ENCODE measurements around the gene CDH8. TPM values are rescaled to one million over a fixed set of nuclear protein-coding genes. Genes with fewer than 3 reads are reported as not detected.

Gene CDH8
- total RNA-seq, 2 experiments from 2014 or later: not detected

DNA sequence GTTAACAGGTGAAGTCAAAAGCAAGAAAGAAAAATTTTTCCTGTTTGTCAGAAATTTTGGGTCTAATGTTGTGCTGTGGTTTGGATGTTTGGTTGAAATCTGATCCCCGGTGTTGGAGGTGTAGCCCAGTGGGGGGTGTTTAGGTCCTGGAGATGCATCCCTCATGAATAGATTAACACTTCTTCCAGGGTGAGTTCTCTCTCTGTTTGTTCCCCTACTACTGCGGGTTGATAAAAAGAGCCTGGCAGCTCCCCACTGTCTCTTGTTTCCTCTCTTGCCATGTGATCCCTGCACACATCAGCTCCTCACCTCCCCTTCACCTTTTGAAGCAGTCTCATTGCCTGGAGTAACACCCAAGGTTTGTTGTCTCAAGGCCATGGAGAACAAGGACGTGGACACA, 14.6 kb upstream of the CDH8 start:
- Mint-ChIP-seq H3K36me3 (ENCODE audit: low read depth) (no peaks in the 10 kb centered on the region), H3K27ac (no peak overlapping the region)
- DNase-seq: no peak

DNA sequence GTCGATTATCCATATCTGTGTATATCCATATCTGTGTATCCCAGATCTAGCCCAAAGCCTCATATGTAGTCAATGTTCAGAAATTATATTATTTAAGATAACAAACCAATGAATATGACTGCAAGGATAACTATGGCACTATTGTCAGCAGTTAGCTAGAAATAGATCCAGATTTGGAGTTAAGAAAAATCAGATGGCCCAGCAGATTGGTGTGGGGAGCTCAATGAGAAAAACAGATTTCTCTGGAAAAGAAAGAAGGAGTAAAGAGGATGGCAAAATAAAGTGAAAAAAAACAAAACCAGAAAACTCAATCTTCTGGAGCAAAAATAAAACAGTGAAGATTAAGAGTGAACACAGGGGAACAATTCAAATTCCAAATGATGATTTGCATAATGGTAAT, 10.6 kb upstream of the CDH8 start:
- CTCF ChIA-PET: no interaction called here
- H3K36me3 Mint-ChIP-seq (ENCODE audit: low read depth): no peaks in the 10 kb centered on the region
- intact Hi-C loops (cut with micrococcal nuclease): no loop called here
- H3K27ac Mint-ChIP-seq: no peak overlapping the region
- peaks cover 3% of the 10 kb centered on the region for H3K9me3 Mint-ChIP-seq
- no peak for DNase-seq
- no peaks in the 10 kb centered on the region for H3K4me1 Mint-ChIP-seq (ENCODE audit: low read depth)
- no peaks in the 10 kb centered on the region for H3K27me3 Mint-ChIP-seq (ENCODE audit: low read depth)
- H3K4me3 Mint-ChIP-seq: no peak overlapping the region

More for the DNA sequence above, 14.6 kb upstream of the CDH8 start:
- Mint-ChIP-seq H3K4me3 (no peak overlapping the region), H3K27me3 (ENCODE audit: low read depth) (no peaks in the 10 kb centered on the region), H3K9me3 (peaks cover 5% of the 10 kb centered on the region), H3K4me1 (ENCODE audit: low read depth) (no peaks in the 10 kb centered on the region)
- intact Hi-C loops (cut with micrococcal nuclease): no loop called here
- CTCF ChIA-PET: no interaction called here

DNA sequence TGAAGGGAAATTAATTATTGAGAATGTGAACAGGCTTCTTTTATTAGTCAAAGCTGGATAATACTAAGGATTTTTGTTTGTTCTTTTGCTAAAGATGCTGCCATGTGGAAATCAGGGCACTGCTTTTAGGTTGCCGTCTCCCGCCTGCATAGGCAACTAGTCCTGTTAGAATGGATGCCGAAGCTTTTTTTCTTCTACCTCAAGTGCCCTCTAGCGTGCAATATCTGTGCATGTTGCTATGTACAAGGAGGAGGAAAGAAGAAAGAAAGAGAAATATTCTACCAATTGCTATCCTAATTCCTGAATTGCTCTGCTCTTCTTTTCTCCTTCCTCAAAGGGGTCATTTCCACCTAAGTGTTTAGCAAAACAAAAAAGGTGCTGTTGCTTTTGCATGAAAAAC, 5.2 kb upstream of the CDH8 start:
- Mint-ChIP-seq H3K27me3 (ENCODE audit: low read depth) (peaks cover 22% of the 10 kb centered on the region), H3K27ac (no peak overlapping the region), H3K36me3 (ENCODE audit: low read depth) (no peaks in the 10 kb centered on the region), H3K4me1 (ENCODE audit: low read depth) (no peaks in the 10 kb centered on the region), H3K9me3 (peaks cover 2% of the 10 kb centered on the region), H3K4me3 (no peak overlapping the region)
- DNase-seq: no peak
- intact Hi-C loops (cut with micrococcal nuclease): no loop called here
- CTCF ChIA-PET: no interaction called here

DNA sequence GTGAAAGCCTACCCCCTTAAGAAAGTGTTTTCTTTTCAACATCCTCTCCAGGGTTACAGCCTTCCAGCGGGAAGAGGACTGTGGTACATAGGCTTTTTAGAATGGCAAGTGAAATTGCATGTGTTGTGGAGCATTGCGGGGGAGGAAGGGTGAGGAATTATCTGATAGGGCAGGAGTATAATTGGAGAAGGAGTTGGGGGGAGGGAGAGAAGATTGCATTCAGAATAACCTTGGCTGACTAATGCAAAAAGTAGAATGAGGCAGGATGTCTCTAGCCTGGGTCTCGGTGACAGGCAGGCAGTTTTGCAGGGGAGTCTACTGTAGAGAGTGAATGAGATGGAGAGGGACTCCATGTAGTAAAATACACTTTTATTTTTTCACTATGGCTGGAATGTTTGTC, 2.4 kb upstream of the CDH8 start:
- H3K4me1 Mint-ChIP-seq (ENCODE audit: low read depth): no peaks in the 10 kb centered on the region
- H3K27me3 Mint-ChIP-seq (ENCODE audit: low read depth): peaks cover 40% of the 10 kb centered on the region
- peaks cover 2% of the 10 kb centered on the region for H3K36me3 Mint-ChIP-seq (ENCODE audit: low read depth)
- no peak overlapping the region for H3K27ac Mint-ChIP-seq
- CTCF ChIA-PET: no interaction called here
- intact Hi-C loops (cut with micrococcal nuclease): no loop called here
- no peak overlapping the region for H3K4me3 Mint-ChIP-seq
- no peak for DNase-seq
- no peaks in the 10 kb centered on the region for H3K9me3 Mint-ChIP-seq

DNA sequence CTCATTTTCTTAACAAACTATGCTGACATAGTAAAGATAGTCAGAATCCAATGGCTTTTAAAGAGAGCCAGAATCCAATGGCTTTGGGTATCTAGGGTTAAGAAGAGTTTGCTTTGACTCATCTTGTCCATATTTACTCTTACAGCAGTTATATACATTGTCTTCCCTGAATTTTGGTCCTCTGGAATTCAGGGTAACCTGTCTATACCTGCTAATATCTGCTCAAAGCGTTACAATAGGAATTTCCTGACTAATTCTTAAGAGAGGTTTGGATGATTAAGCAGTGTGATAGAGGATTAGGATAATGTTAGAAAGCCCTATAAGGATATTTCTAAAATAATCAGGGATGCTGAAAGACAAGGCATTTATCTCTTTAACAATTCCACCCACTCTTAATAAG, 2.0 kb upstream of the CDH8 start:
- no peak for DNase-seq
- peaks cover 44% of the 10 kb centered on the region for H3K27me3 Mint-ChIP-seq (ENCODE audit: low read depth)
- no peak overlapping the region for H3K4me3 Mint-ChIP-seq
- intact Hi-C loops (cut with micrococcal nuclease): no loop called here
- CTCF ChIA-PET: no interaction called here
- no peaks in the 10 kb centered on the region for H3K4me1 Mint-ChIP-seq (ENCODE audit: low read depth)
- peaks cover 2% of the 10 kb centered on the region for H3K36me3 Mint-ChIP-seq (ENCODE audit: low read depth)
- H3K9me3 Mint-ChIP-seq: no peaks in the 10 kb centered on the region
- no peak overlapping the region for H3K27ac Mint-ChIP-seq

DNA sequence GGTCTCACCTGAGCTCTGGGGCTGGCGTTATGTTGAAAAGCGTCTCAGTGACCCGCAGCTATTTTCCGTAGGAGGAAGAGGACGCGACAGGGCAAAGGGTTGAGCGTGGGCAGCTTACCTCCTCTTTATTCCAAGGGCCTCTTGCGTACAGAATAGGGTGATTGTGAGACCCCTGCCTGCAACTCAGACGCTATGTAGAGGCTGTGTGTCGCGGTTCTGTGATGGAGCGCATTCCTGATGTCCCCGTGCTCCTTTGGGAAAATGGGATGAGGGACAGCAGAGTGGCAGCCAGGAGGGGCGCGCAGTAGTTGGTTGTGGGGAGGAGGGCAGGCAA, 531 bp upstream of the CDH8 start:
- DNase-seq: no peak
- no peak overlapping the region for H3K4me3 Mint-ChIP-seq
- H3K9me3 Mint-ChIP-seq: no peaks in the 10 kb centered on the region
- H3K4me1 Mint-ChIP-seq (ENCODE audit: low read depth): no peaks in the 10 kb centered on the region
- CTCF ChIA-PET: no interaction called here
- H3K27me3 Mint-ChIP-seq (ENCODE audit: low read depth): peaks cover 46% of the 10 kb centered on the region
- H3K27ac Mint-ChIP-seq: no peak overlapping the region
- intact Hi-C loops (cut with micrococcal nuclease): no loop called here
- peaks cover 2% of the 10 kb centered on the region for H3K36me3 Mint-ChIP-seq (ENCODE audit: low read depth)

DNA sequence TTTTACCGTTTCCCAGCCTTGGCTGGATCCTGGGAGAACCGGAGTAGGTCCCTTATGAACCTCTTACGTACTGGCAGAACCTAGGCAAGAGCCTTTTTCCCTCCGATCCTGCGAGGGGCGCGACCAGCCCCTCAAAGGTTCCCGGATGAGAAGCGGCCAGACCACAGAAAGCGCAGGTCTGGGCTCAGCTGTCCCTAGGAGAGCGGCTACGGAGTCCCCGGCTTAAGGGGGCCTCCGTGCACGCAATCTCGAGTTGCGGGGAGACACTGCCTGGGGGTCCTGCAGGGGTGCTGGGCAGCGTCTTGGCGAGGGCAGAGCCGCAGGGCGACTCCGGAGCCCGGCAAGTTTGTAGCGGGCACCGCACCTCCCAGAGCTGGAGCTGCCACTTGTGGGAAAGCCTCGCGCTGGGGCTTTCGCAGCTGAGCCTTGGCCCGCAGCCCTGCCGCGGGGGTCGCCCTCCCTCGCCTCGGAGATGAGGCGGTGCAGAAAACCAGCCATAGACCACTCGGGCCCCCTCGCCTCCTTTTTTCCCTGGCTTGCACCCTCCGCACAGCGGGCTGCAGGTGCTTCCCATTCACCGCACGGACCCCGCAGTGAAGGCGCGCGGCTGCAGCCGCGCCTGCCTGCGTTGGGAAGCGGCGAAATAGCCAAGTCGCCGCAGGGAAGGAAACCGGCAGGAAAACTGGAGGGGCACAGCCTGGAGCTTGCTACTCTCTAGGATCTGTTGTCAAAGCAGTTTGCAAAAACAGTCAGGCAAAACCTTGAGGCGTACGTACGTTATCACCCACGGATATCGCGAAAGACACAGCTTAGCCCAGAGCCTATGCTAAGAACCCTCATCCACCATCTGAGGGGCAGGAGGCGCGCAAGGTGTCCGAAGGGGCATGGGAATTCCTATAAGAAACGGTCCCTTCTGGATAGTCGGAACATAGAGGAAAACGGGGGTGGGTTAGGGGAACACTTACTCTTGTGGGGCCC, 834 bp downstream of the CDH8 start:
- H3K27ac Mint-ChIP-seq: no peak overlapping the region
- no peak overlapping the region for H3K4me3 Mint-ChIP-seq
- H3K36me3 Mint-ChIP-seq (ENCODE audit: low read depth): peaks cover 2% of the 10 kb centered on the region
- no peaks in the 10 kb centered on the region for H3K9me3 Mint-ChIP-seq
- intact Hi-C loops (cut with micrococcal nuclease): no loop called here
- H3K4me1 Mint-ChIP-seq (ENCODE audit: low read depth): no peaks in the 10 kb centered on the region
- H3K27me3 Mint-ChIP-seq (ENCODE audit: low read depth): peaks cover 43% of the 10 kb centered on the region
- no peak for DNase-seq
- CTCF ChIA-PET: no interaction called here

DNA sequence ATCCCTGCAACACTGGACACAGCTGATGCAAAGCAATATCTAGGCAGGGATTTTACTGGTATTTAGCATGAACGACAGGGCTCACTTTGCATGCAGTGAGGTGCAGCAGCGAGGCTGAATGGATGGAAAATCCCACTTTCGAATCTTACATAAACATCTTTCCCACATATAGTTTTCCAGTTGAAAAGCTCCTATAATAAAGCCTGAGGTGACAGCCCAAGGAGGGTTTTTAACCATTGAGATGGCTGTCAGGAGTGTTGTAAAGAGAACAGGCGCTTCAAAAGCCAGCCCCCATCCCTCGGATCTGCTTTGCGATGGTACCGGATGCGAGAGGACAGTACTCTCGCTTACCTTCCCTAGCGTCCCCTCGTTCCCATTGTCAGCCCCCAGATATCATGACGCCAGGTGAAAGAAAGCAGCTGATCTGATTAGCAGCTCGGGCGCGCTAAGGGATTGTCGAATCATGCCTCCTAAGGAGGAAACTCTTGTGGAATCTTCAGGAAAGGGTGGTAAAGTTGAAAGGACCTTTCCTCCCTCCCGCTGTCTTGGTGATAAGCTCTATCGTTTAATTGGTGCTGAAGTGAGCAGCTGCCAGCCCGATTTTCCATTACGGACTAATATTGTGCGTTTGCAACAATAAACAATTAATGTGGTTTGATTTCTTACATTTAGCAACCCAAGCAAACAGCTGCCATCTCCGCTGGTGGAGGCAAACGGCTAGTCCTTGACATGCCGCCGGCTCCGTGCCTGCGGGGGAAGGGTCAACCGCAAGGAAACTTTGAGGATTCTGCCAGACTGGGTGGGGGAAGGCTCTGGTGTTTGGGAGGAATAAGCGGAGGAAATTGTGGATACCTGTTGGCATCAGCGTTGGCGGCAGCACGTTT, 1.8 kb downstream of the CDH8 start:
- Mint-ChIP-seq H3K27me3 (ENCODE audit: low read depth) (peaks cover 43% of the 10 kb centered on the region), H3K27ac (no peak overlapping the region), H3K36me3 (ENCODE audit: low read depth) (peaks cover 2% of the 10 kb centered on the region), H3K4me1 (ENCODE audit: low read depth) (no peaks in the 10 kb centered on the region), H3K9me3 (no peaks in the 10 kb centered on the region), H3K4me3 (no peak overlapping the region)
- intact Hi-C loops (cut with micrococcal nuclease): no loop called here
- CTCF ChIA-PET: no interaction called here
- DNase-seq: no peak

DNA sequence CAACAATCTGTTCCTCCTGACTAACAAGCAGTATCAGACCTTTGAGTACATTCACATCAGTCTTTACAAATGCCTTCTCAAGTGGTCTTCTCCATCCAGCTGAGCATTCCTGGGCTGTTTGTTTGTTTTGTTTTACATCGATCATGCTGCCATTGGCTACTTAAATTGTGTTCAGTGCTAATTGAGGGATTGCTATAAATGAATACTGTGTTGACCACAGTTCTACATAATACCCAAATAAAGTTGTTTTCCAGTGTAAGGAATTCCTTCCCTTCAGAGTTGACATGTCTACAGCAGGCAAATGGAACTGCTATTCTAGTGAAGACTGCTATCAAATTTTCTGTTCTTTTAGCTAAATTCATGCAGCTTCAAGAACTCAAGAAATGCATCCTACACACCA, 3.2 kb downstream of the CDH8 start:
- Mint-ChIP-seq H3K4me1 (ENCODE audit: low read depth) (no peaks in the 10 kb centered on the region), H3K36me3 (ENCODE audit: low read depth) (peaks cover 2% of the 10 kb centered on the region), H3K27me3 (ENCODE audit: low read depth) (peaks cover 38% of the 10 kb centered on the region), H3K9me3 (peaks cover 2% of the 10 kb centered on the region), H3K27ac (no peak overlapping the region), H3K4me3 (no peak overlapping the region)
- no peak for DNase-seq
- CTCF ChIA-PET: no interaction called here
- intact Hi-C loops (cut with micrococcal nuclease): no loop called here

DNA sequence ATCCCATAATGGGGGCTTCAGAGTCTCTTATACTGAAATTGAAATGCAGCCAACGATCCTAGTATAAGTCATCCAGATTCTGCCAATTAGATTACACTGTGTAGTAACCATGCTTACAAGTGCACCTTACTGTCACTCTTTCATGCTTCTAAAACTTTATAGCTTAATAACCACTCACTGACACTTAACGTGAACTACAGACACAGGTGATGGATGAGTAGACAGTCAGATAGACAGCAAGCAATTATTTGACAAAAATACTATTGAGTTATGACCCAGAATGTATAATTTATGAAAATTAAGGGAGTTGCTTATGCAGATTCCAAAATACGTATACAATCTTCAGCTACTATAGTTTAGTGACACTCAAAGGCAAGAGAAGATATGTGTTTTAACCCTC, 6.3 kb downstream of the CDH8 start:
- Mint-ChIP-seq H3K4me3 (no peak overlapping the region), H3K27me3 (ENCODE audit: low read depth) (peaks cover 16% of the 10 kb centered on the region), H3K27ac (no peak overlapping the region), H3K9me3 (peaks cover 2% of the 10 kb centered on the region), H3K36me3 (ENCODE audit: low read depth) (peaks cover 2% of the 10 kb centered on the region), H3K4me1 (ENCODE audit: low read depth) (no peaks in the 10 kb centered on the region)
- intact Hi-C loops (cut with micrococcal nuclease): no loop called here
- CTCF ChIA-PET: interaction anchor here (0.6 kb wide), 1 partner anchor 72 kb away, joined by 5 read pairs; no protein-coding TSS in a partner anchor
- no peak for DNase-seq

DNA sequence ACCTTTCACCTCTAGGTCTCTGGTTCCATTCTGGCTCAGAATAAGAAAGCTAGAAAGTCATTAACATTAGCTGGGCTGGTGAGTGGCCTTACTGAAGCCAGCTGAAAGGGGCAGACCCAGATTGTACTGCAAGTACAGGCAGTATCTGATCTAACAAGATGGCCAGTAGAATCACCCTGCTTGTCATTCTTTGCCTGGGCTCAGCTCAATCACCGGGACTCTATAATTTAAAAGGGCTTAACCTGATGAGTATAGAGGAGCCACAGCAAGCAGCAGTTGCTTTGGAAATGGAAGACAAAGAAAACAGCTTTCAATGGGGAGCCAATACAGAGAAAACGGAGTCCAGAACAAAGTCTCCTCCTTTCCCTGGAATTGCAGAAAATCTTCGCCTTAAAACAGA, 13.6 kb downstream of the CDH8 start:
- H3K4me1 Mint-ChIP-seq (ENCODE audit: low read depth): no peaks in the 10 kb centered on the region
- H3K36me3 Mint-ChIP-seq (ENCODE audit: low read depth): no peaks in the 10 kb centered on the region
- H3K4me3 Mint-ChIP-seq: no peak overlapping the region
- peaks cover 1% of the 10 kb centered on the region for H3K9me3 Mint-ChIP-seq
- CTCF ChIA-PET: no interaction called here
- intact Hi-C loops (cut with micrococcal nuclease): no loop called here
- no peak for DNase-seq
- no peaks in the 10 kb centered on the region for H3K27me3 Mint-ChIP-seq (ENCODE audit: low read depth)
- H3K27ac Mint-ChIP-seq: no peak overlapping the region

DNA sequence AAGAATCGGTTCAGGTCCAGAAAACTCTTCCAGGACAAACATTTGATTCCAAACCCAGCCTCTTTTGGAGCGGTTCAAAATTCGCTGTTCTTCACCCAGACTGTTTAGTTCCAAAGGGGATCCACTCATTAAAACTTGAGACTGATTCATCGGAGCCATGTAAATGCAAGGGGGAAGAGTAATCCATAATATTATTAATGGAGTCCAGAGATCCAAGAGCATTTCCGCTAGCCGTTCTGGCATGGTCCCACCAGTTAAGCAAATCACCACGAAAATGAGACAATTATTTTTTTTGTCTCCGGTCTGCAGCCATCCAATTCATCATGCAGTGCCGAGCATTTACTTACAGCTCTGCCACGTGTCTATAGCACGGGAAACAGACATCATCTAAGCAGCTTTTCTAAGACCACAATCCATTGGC, 15.1 kb downstream of the CDH8 start:
- peaks cover 1% of the 10 kb centered on the region for H3K9me3 Mint-ChIP-seq
- intact Hi-C loops (cut with micrococcal nuclease): no loop called here
- no peak overlapping the region for H3K4me3 Mint-ChIP-seq
- no peaks in the 10 kb centered on the region for H3K36me3 Mint-ChIP-seq (ENCODE audit: low read depth)
- no peaks in the 10 kb centered on the region for H3K4me1 Mint-ChIP-seq (ENCODE audit: low read depth)
- H3K27ac Mint-ChIP-seq: no peak overlapping the region
- DNase-seq: no peak
- H3K27me3 Mint-ChIP-seq (ENCODE audit: low read depth): no peaks in the 10 kb centered on the region
- CTCF ChIA-PET: no interaction called here

DNA sequence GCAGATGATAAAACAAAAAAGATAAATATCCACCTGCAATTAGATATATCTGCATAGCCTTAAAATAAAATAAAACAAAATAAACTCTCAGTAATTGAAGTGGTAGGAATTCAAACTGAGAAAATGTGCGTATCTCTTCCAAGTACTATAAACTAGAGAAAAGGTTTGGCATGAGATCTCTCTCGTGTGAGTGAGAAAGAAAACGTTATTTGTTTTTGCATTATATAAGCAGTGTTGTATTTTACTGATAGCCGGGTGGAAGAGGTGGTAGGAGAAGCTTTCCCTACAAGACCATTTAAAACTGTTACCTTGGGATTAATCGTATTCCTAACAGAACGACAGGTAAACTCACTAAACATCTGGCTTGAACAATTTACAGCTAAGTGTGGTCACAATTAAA, 15.6 kb downstream of the CDH8 start:
- peaks cover 1% of the 10 kb centered on the region for H3K9me3 Mint-ChIP-seq
- no peaks in the 10 kb centered on the region for H3K27me3 Mint-ChIP-seq (ENCODE audit: low read depth)
- no peaks in the 10 kb centered on the region for H3K4me1 Mint-ChIP-seq (ENCODE audit: low read depth)
- intact Hi-C loops (cut with micrococcal nuclease): no loop called here
- H3K4me3 Mint-ChIP-seq: no peak overlapping the region
- H3K27ac Mint-ChIP-seq: no peak overlapping the region
- no peaks in the 10 kb centered on the region for H3K36me3 Mint-ChIP-seq (ENCODE audit: low read depth)
- CTCF ChIA-PET: no interaction called here
- DNase-seq: no peak
